GM10266 (cell line): ENCODE results near the gene LEFTY1.

Source experiments
- DNase-seq: peaks from one replicate; pipeline ENCODE4 v3.0.0; 2012; ENCODE audit errors: extremely low spot score
- TF ChIP-seq, protein P1 (sequence below): IDR thresholded peaks from 2 replicates; pipeline ENCODE4 v1.5.1; 2012; ENCODE audit warnings: mild to moderate bottlenecking, low read depth; ENCODE audit not compliant: control insufficient read depth, insufficient read depth; ENCODE audit errors: missing control alignments

LEFTY1 gene

DNA sequence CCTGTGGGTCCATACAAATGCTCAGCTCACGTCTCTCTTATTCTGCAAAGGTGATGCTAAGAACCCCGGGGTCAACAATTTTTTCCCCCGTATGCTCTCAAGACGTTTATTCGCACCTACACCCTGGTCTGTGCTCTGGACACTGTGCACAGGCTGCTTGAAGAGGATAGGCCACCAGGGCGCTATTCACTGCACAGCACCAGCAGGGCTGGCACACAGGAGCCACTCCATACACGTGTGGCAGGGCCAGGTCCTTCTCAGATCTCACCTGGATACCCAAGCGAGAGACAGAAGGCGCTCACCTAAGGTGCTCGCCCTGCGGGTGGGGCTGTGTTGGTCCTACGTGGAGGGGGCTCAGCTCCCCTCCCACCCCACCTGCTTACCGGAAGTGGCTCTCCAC lies 23.4 kb downstream of the LEFTY1 start:
- TF ChIP-seq, protein P1, sequence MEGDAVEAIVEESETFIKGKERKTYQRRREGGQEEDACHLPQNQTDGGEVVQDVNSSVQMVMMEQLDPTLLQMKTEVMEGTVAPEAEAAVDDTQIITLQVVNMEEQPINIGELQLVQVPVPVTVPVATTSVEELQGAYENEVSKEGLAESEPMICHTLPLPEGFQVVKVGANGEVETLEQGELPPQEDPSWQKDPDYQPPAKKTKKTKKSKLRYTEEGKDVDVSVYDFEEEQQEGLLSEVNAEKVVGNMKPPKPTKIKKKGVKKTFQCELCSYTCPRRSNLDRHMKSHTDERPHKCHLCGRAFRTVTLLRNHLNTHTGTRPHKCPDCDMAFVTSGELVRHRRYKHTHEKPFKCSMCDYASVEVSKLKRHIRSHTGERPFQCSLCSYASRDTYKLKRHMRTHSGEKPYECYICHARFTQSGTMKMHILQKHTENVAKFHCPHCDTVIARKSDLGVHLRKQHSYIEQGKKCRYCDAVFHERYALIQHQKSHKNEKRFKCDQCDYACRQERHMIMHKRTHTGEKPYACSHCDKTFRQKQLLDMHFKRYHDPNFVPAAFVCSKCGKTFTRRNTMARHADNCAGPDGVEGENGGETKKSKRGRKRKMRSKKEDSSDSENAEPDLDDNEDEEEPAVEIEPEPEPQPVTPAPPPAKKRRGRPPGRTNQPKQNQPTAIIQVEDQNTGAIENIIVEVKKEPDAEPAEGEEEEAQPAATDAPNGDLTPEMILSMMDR: no peak
- no peak for DNase-seq

DNA sequence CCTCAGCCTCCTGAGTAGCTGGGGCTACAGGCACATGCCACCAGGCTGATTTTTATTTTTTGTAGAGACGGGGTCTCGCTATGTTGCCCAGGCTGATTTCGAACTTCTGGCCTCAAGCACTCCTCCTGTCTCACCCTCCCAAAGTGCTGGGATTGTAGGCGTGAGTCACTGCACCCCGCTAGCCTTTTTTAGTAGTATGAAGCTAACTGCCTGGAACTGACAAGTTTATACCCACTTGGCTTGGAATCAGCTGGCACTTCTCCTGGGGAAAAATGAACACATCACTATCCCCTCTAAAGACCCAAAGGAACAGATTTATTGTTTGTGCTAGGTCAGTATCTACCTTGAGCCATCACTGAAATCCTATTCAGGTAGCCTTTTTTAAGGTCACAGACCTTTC lies 25.8 kb downstream of the LEFTY1 start:
- TF ChIP-seq, protein P1: no peak
- no peak for DNase-seq

- DNase-seq: no peak
- TF ChIP-seq, protein P1: no peak
Measured at GRCh38 chr1:225862581-225862950, 26.4 kb downstream of the LEFTY1 start.

DNA sequence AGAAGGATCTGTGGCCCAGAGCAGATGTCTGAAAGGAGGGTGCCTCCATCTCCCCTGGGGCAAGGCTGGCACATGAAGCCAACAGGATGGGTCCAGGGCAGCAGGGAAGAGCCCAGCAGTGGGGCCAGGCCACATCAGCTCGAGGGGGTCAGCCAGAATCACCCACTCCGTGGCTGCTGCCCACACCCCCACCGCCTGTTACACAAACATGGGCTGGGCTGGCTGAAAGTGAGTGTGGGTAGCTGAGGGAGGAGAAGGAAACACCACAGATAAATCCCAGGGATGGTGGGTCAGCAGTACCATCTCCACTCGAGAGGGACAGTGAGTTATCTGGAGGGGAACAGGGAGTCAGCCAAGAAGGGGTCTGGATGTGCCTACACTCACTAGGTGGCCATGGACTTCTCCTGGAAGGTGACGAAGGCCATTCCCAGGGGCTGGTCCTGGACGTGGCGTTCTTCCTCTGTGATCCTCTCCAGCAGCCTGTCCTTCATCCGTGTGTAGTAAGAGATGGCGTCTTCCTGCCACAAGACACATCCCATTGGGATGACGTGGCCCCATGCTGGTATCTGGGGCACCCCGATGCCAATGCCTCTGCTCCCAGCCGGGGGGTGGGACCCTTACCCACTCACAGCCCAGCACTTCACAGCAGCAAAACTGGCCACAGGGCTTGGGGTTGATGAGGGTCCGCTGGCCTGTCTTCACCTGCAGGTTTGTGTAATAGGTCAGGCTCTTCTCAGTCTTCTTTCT lies 26.9 kb downstream of the LEFTY1 start:
- no peak for DNase-seq
- TF ChIP-seq, protein P1: no peak

DNA sequence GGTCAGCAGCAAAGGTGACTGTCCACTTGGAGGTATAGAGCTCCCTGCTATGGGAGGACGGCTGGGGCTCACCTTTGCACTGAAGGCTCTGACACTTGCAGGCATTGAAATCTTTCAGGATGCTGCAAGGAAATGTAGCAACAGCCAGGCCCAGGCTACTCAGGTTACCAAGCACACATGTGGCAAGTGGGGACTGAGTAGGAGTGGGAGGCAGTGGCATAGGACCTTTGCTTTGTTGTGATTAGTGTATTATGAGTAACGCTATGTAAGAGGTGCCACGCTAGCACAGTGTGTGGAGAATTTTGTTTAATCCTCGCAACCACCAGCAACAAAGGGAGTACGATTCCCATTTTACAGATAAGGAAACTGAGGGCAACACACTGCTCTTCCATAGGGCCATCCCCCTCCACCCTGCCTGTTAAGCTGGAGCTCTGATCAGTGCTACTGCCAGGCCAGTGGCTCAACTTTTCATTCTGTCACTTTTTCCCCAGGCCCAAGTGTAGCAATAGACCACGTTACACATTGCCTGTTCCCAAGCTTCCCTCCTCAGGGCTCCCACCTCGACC lies 28.0 kb downstream of the LEFTY1 start:
- no peak for DNase-seq
- TF ChIP-seq, protein P1: no peak

DNA sequence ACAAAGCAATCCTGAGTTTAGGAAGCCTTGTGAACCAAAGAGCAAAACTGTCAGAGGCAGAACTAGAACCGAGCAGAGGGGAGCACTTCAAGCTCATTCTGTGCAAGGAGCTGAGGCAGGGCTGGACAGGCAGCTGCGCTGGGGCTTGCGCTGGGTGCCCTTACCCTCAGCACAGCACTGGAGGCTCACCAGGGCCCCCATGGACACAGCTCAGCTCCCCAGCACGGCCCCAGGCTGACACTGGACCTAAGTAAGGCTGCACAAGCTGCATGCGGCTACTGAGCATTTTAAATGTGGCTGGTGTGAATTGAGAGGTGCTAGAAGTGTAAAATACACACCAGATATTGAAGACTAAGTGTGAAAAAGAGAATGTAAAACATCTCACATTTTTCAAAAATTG lies 28.8 kb downstream of the LEFTY1 start:
- no peak for DNase-seq
- TF ChIP-seq, protein P1: no peak

DNA sequence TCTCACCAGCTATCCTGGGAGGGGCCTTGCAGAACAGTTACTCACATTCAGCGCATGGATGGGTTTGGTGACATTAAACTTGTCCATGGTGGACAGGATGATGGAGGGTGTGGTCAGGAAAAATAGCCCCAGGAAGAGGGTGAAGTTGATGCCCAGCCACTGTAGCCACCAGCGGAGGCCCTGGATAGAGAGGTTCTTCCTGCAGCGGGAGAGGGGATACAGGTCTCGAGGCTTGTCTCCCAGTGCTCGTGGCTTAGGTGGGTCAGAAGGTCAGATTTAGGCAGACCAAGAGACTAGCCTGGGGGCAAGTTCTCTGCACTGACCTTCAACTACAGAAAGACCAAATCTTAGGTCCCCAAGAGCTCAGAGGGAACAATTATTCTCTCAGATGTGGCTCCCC lies 29.8 kb downstream of the LEFTY1 start:
- TF ChIP-seq, protein P1: no peak
- no peak for DNase-seq
